ENCODE measurements around the gene RHO. TPM values are rescaled to one million over a fixed set of nuclear protein-coding genes. Genes with fewer than 3 reads are reported as not detected.
"Not testable (repeated sequence)": the region's sequence is repeated elsewhere in the genome, so short reads cannot be mapped to it uniquely, and the experiment has no call there.

RHO gene
- 0.04 TPM for polyA plus RNA-seq (2013, experiment 1 of 2)
- polyA plus RNA-seq (2013, experiment 2 of 2) = 0.03 TPM

GRCh38 chr3:129528589-129529100 is at the start of gene RHO:
TSS of gene RHO (plus strand) at chr3:129528639. CDS start at chr3:129528734, 95 bp downstream.
- H3K9ac ChIP-seq (ENCODE audit: low read length) = no peak within 1 kb of the TSS
- H4K5ac ChIP-seq (ENCODE audit: low read length) = no peak within 1 kb of the TSS
- H3K79me1 ChIP-seq (ENCODE audit: low read length) = no peaks in the 10 kb centered on the region
- no peak for DNase-seq
- H3K4me2 ChIP-seq (ENCODE audit: low read length) = no peak within 1 kb of the TSS
- no peak within 1 kb of the TSS for H4K8ac ChIP-seq (ENCODE audit: low read depth, low read length)
- no peak within 1 kb of the TSS for H3K4ac ChIP-seq (ENCODE audit: low read depth, low read length)
- no CpG with 5 or more reads among the region's 18 CpGs for WGBS (ENCODE audit: extremely low coverage, insufficient coverage, low lambda C conversion rate)
- H2AK5ac ChIP-seq (ENCODE audit: low read length) = peak within 1 kb of the TSS; percentile 67
- H2BK5ac ChIP-seq (ENCODE audit: low read length) = no peak within 1 kb of the TSS
- no peaks in the 10 kb centered on the region for H3K36me3 ChIP-seq (ENCODE audit: control insufficient read depth, insufficient read depth, low read length)
- no peak within 1 kb of the TSS for H3K18ac ChIP-seq (ENCODE audit: low read length)
- no peak within 1 kb of the TSS for H3K56ac ChIP-seq (ENCODE audit: low read length)
- H3K79me2 ChIP-seq (ENCODE audit: control insufficient read depth, insufficient read depth, low read length) = no peaks in the 10 kb centered on the region
- H3K27ac ChIP-seq (ENCODE audit: low read depth, low read length) = no peak within 1 kb of the TSS
- no peaks in the 10 kb centered on the region for H3K27me3 ChIP-seq (ENCODE audit: insufficient read depth, low read length, poor library complexity)
- no peak within 1 kb of the TSS for H3K4me3 ChIP-seq (ENCODE audit: low read length)
- H3K4me1 ChIP-seq (ENCODE audit: control insufficient read depth, low read depth, low read length) = peaks cover 8% of the 10 kb centered on the region
- H3K23ac ChIP-seq (ENCODE audit: low read length) = no peak within 1 kb of the TSS
- no peak within 1 kb of the TSS for H2BK120ac ChIP-seq (ENCODE audit: low read depth, low read length)
- H2BK15ac ChIP-seq (replicated peaks; ENCODE audit: low read depth) = no peak within 1 kb of the TSS

GRCh38 chr3:129481225-129481765 is 47.1 kb upstream of the RHO start:
- H3K27ac ChIP-seq (ENCODE audit: low read depth, low read length); H3K27me3 ChIP-seq (ENCODE audit: insufficient read depth, low read length, poor library complexity); H2AK5ac ChIP-seq (ENCODE audit: low read length); H2BK120ac ChIP-seq (ENCODE audit: low read depth, low read length); H2BK5ac ChIP-seq (ENCODE audit: low read length); H3K4me2 ChIP-seq (ENCODE audit: low read length); DNase-seq; H4K8ac ChIP-seq (ENCODE audit: low read depth, low read length); H3K79me1 ChIP-seq (ENCODE audit: low read length); H3K18ac ChIP-seq (ENCODE audit: low read length); H3K56ac ChIP-seq (ENCODE audit: low read length); H2BK15ac ChIP-seq (replicated peaks; ENCODE audit: low read depth); H3K4me3 ChIP-seq (ENCODE audit: low read length); H3K23ac ChIP-seq (ENCODE audit: low read length); H3K9ac ChIP-seq (ENCODE audit: low read length); H3K79me2 ChIP-seq (ENCODE audit: control insufficient read depth, insufficient read depth, low read length); H4K5ac ChIP-seq (ENCODE audit: low read length); H3K4me1 ChIP-seq (ENCODE audit: control insufficient read depth, low read depth, low read length); H3K36me3 ChIP-seq (ENCODE audit: control insufficient read depth, insufficient read depth, low read length); H3K4ac ChIP-seq (ENCODE audit: low read depth, low read length): not testable (repeated sequence)
- WGBS (ENCODE audit: extremely low coverage, insufficient coverage, low lambda C conversion rate) = no CpG with 5 or more reads among the region's 11 CpGs

- H2BK120ac ChIP-seq (ENCODE audit: low read depth, low read length) = no peak overlapping the region
- H3K79me2 ChIP-seq (ENCODE audit: control insufficient read depth, insufficient read depth, low read length) = no peaks in the 10 kb centered on the region
- H3K4me2 ChIP-seq (ENCODE audit: low read length) = no peak overlapping the region
- H3K79me1 ChIP-seq (ENCODE audit: low read length) = no peaks in the 10 kb centered on the region
- no peak overlapping the region for H3K9ac ChIP-seq (ENCODE audit: low read length)
- peaks cover 4% of the 10 kb centered on the region for H3K36me3 ChIP-seq (ENCODE audit: control insufficient read depth, insufficient read depth, low read length)
- no peak overlapping the region for H3K23ac ChIP-seq (ENCODE audit: low read length)
- H4K8ac ChIP-seq (ENCODE audit: low read depth, low read length) = no peak overlapping the region
- H3K4me3 ChIP-seq (ENCODE audit: low read length) = no peak overlapping the region
- H2BK5ac ChIP-seq (ENCODE audit: low read length) = no peak overlapping the region
- peak overlapping the region; percentile 22 for H3K56ac ChIP-seq (ENCODE audit: low read length)
- no CpG with 5 or more reads among the region's 12 CpGs for WGBS (ENCODE audit: extremely low coverage, insufficient coverage, low lambda C conversion rate)
- no peaks in the 10 kb centered on the region for H3K27me3 ChIP-seq (ENCODE audit: insufficient read depth, low read length, poor library complexity)
- DNase-seq = peak; percentile 69
- H3K4ac ChIP-seq (ENCODE audit: low read depth, low read length) = no peak overlapping the region
- no peak overlapping the region for H3K18ac ChIP-seq (ENCODE audit: low read length)
- H4K5ac ChIP-seq (ENCODE audit: low read length) = no peak overlapping the region
- H2BK15ac ChIP-seq (replicated peaks; ENCODE audit: low read depth) = no peak overlapping the region
- no peak overlapping the region for H2AK5ac ChIP-seq (ENCODE audit: low read length)
- no peak overlapping the region for H3K27ac ChIP-seq (ENCODE audit: low read depth, low read length)
- H3K4me1 ChIP-seq (ENCODE audit: control insufficient read depth, low read depth, low read length) = peaks cover 5% of the 10 kb centered on the region
Observed at GRCh38 chr3:129481766-129482332, 46.6 kb upstream of the RHO start.

GRCh38 chr3:129482721-129483120 is 45.7 kb upstream of the RHO start:
- no peak overlapping the region for H3K27ac ChIP-seq (ENCODE audit: low read depth, low read length)
- no peaks in the 10 kb centered on the region for H3K27me3 ChIP-seq (ENCODE audit: insufficient read depth, low read length, poor library complexity)
- H3K56ac ChIP-seq (ENCODE audit: low read length) = no peak overlapping the region
- no peak overlapping the region for H3K4me3 ChIP-seq (ENCODE audit: low read length)
- H2BK5ac ChIP-seq (ENCODE audit: low read length) = no peak overlapping the region
- H3K36me3 ChIP-seq (ENCODE audit: control insufficient read depth, insufficient read depth, low read length) = peaks cover 4% of the 10 kb centered on the region
- no peak overlapping the region for H2BK120ac ChIP-seq (ENCODE audit: low read depth, low read length)
- no CpG with 5 or more reads among the region's 1 CpG for WGBS (ENCODE audit: extremely low coverage, insufficient coverage, low lambda C conversion rate)
- H3K79me2 ChIP-seq (ENCODE audit: control insufficient read depth, insufficient read depth, low read length) = no peaks in the 10 kb centered on the region
- H3K79me1 ChIP-seq (ENCODE audit: low read length) = no peaks in the 10 kb centered on the region
- no peak overlapping the region for H2AK5ac ChIP-seq (ENCODE audit: low read length)
- peaks cover 5% of the 10 kb centered on the region for H3K4me1 ChIP-seq (ENCODE audit: control insufficient read depth, low read depth, low read length)
- DNase-seq = peak; percentile 74
- H4K8ac ChIP-seq (ENCODE audit: low read depth, low read length) = no peak overlapping the region
- no peak overlapping the region for H3K18ac ChIP-seq (ENCODE audit: low read length)
- H3K4me2 ChIP-seq (ENCODE audit: low read length) = no peak overlapping the region
- no peak overlapping the region for H2BK15ac ChIP-seq (replicated peaks; ENCODE audit: low read depth)
- no peak overlapping the region for H3K9ac ChIP-seq (ENCODE audit: low read length)
- no peak overlapping the region for H3K23ac ChIP-seq (ENCODE audit: low read length)
- H4K5ac ChIP-seq (ENCODE audit: low read length) = no peak overlapping the region
- no peak overlapping the region for H3K4ac ChIP-seq (ENCODE audit: low read depth, low read length)

- Histone ChIP-seq H3K23ac (ENCODE audit: low read length) (no peak overlapping the region), H2AK5ac (ENCODE audit: low read length) (no peak overlapping the region), H3K79me1 (ENCODE audit: low read length) (no peaks in the 10 kb centered on the region), H3K4me3 (ENCODE audit: low read length) (no peak overlapping the region), H3K9ac (ENCODE audit: low read length) (no peak overlapping the region), H3K56ac (ENCODE audit: low read length) (no peak overlapping the region), H3K4ac (ENCODE audit: low read depth, low read length) (no peak overlapping the region), H4K8ac (ENCODE audit: low read depth, low read length) (no peak overlapping the region), H2BK15ac (replicated peaks; ENCODE audit: low read depth) (no peak overlapping the region), H2BK120ac (ENCODE audit: low read depth, low read length) (no peak overlapping the region), H3K18ac (ENCODE audit: low read length) (no peak overlapping the region), H3K79me2 (ENCODE audit: control insufficient read depth, insufficient read depth, low read length) (no peaks in the 10 kb centered on the region), H3K4me1 (ENCODE audit: control insufficient read depth, low read depth, low read length) (peaks cover 5% of the 10 kb centered on the region), H4K5ac (ENCODE audit: low read length) (no peak overlapping the region), H3K27ac (ENCODE audit: low read depth, low read length) (no peak overlapping the region), H2BK5ac (ENCODE audit: low read length) (no peak overlapping the region), H3K36me3 (ENCODE audit: control insufficient read depth, insufficient read depth, low read length) (peaks cover 4% of the 10 kb centered on the region), H3K27me3 (ENCODE audit: insufficient read depth, low read length, poor library complexity) (no peaks in the 10 kb centered on the region), H3K4me2 (ENCODE audit: low read length) (no peak overlapping the region)
- no peak for DNase-seq
- no CpG with 5 or more reads among the region's 8 CpGs for WGBS (ENCODE audit: extremely low coverage, insufficient coverage, low lambda C conversion rate)
Observed at GRCh38 chr3:129483870-129484269, 44.6 kb upstream of the RHO start.

GRCh38 chr3:129485146-129485545 is 43.3 kb upstream of the RHO start:
- not testable (repeated sequence) for H3K4ac ChIP-seq (ENCODE audit: low read depth, low read length); DNase-seq; H3K9ac ChIP-seq (ENCODE audit: low read length); H3K27me3 ChIP-seq (ENCODE audit: insufficient read depth, low read length, poor library complexity); H3K56ac ChIP-seq (ENCODE audit: low read length); H3K4me2 ChIP-seq (ENCODE audit: low read length); H3K18ac ChIP-seq (ENCODE audit: low read length); H2BK15ac ChIP-seq (replicated peaks; ENCODE audit: low read depth); H3K23ac ChIP-seq (ENCODE audit: low read length); H2AK5ac ChIP-seq (ENCODE audit: low read length); H3K4me3 ChIP-seq (ENCODE audit: low read length); H3K36me3 ChIP-seq (ENCODE audit: control insufficient read depth, insufficient read depth, low read length); H4K8ac ChIP-seq (ENCODE audit: low read depth, low read length); H3K79me2 ChIP-seq (ENCODE audit: control insufficient read depth, insufficient read depth, low read length); H2BK5ac ChIP-seq (ENCODE audit: low read length); H3K27ac ChIP-seq (ENCODE audit: low read depth, low read length); H3K4me1 ChIP-seq (ENCODE audit: control insufficient read depth, low read depth, low read length); H3K79me1 ChIP-seq (ENCODE audit: low read length); H4K5ac ChIP-seq (ENCODE audit: low read length); H2BK120ac ChIP-seq (ENCODE audit: low read depth, low read length)
- no CpG with 5 or more reads among the region's 6 CpGs for WGBS (ENCODE audit: extremely low coverage, insufficient coverage, low lambda C conversion rate)
